GM18511 (cell line): ENCODE measurements around the gene FAM107B.

Experiments
- ATAC-seq: cut with Tn5 transposase; IDR thresholded peaks from one replicate; pipeline ENCODE4 v1.9.1; 2021; ENCODE audit warnings: mild to moderate bottlenecking, moderate library complexity; ENCODE audit not compliant: unreplicated experiment

The FAM107B gene

DNA sequence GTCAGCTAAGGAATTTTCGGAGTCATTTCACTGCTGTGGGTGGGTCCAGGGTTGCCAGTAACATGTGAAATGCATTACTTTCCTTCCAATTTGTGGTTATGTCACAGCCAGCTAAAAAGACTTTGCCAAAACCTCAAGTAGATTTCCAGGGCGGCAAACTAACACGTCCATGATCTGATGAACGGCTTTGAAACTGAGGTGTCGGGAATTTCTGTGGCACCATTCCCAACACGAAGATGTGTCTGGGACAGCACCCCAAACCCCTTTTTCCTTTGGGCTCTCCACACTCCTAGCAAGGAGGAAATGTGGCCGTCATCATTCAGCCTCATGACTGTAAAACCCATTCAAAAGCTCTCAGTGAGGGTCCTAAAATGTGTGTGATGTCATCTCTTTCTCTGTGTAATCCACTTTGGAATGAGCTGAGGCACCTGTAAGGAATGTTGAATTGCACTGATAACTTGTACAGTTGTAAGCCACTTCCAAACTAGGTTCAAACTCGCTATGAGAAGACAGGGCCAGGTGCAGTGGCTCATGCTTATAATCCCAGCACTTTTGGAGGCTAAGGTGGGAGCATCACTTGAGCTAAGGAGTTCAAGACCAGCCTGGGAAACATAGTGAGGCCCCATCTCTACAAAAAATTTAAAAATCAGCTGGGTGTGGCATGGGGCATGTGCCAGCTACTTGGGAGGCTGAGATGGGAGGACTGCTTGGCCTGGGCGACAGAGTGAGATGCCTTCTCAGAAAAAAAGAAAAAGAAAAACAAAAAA lies 297.9 kb downstream of the FAM107B start:
- no peak for ATAC-seq

DNA sequence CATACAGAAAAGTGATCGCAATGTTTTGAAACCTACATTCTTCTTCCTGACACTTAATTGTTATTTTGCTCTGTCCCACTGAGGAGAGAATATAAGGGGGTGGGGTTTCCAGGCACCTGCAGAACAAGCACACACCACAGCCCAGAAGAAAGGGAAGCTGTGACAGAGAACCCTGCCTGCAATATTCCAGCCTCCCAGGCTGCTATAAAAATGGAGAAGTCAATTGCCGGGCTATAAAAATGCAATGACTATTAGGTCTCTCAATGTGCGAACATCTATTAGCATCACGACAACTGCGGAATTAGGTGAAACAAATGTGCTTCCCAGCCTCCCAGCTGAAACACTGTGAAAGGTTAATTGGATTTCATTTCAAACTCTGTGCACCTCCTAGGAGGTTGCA lies 298.7 kb downstream of the FAM107B start:
- ATAC-seq = no peak

DNA sequence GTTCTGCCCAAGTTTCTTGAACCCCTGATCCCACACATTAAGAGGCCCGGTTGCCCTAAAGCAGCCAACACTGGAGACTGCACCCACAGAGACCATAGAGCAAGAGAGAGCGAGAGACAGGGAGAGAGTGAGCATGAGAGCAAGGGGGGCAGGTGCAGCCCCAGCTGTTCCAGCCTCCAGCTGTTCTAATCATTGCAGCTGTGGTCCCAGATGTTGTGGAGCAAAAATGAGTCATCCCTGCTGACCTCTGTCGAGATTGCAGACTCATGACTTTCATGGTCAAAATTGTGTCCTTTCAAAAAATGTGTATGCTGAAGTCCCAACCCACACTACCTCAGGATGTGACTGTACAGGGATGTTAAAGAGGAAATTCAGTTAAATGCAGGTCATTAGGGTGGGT lies 300.0 kb downstream of the FAM107B start:
- ATAC-seq = no peak

DNA sequence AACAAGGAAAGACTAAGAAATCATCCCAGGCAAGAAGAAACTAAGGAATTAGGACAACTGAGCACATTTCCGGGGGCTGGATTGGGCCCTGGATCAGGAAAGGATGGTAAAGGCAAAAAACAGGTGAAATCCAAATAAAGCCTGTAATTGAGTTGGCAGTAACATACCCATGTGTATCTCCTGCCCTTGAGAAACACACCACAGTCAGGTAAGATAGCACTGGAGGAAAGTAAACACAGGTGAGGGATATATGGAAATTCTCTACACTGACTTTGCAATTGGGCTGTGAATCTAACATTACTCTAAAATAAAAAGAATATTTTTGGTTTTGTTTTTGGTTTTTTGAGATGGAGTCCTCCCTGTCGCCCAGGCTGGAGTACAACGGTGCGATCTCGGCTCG lies 303.8 kb downstream of the FAM107B start:
- no peak for ATAC-seq

DNA sequence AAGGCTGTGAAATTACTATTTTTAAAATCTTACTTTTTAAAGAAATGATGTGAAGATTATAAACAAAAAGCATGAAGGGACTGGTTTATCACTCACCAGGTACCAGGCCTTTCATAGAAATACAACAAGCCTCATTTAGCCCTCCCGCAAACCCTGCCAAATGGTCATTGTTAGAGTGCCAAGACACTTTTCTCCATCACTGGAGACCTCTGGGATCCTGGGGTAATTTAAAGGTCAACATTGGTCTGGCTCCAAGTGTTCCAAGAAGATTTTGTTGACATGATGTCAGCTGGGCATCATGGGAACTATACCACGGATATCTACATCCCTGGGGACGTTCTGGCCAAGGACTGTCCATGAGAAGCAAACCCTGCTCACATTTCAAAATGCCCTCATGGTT lies 306.0 kb downstream of the FAM107B start:
- no peak for ATAC-seq
